ENCODE results near the gene TESK1. TPM values are rescaled to one million over a fixed set of nuclear protein-coding genes. Genes with fewer than 3 reads are reported as not detected.
"Not testable (repeated sequence)": the region's sequence is repeated elsewhere in the genome, so short reads cannot be mapped to it uniquely, and the experiment has no call there.

TESK1 gene
- total RNA-seq, 4 donors from 2014 or later: 23.2 to 44.3 (median 37.6) TPM

DNA sequence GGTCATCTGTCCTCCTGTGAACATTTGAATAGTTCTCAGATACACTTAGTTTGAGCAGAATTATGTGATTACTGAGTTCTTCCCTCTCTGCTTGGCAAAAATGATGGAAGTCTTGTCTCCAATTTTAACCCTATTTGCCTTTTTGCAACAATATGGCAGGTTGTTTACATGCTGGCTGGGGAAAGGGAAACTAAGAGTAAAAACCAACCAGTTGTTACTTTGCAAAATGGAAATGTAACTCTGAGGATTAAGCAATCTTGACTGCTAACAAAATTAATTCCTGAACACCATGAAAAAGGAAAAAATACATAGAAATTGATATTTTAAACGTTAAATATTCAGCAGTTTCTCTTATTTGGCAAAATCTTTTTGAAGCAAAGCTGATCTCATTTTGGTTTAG, 34.6 kb downstream of the TESK1 start:
- H3K27ac ChIP-seq: no peak overlapping the region
- no peaks in the 10 kb centered on the region for H3K36me3 ChIP-seq
- WGBS, 2 donors: 90 to 92% methylated on average over 1 of the region's 1 CpG
- no peaks in the 10 kb centered on the region for H3K9me3 ChIP-seq
- H3K4me1 ChIP-seq: peaks cover 0 to 5% of the 10 kb centered on the region in 2 donors
- H3K27me3 ChIP-seq: no peaks in the 10 kb centered on the region
- intact Hi-C loops (cut with DNase I): loop anchor here (10.0 kb wide), 1 partner anchor 245 kb away; no protein-coding TSS in a partner anchor
- no peak for TF ChIP-seq POLR2A (IDR thresholded peaks at IDR 0.05)
- TF ChIP-seq, protein P1, sequence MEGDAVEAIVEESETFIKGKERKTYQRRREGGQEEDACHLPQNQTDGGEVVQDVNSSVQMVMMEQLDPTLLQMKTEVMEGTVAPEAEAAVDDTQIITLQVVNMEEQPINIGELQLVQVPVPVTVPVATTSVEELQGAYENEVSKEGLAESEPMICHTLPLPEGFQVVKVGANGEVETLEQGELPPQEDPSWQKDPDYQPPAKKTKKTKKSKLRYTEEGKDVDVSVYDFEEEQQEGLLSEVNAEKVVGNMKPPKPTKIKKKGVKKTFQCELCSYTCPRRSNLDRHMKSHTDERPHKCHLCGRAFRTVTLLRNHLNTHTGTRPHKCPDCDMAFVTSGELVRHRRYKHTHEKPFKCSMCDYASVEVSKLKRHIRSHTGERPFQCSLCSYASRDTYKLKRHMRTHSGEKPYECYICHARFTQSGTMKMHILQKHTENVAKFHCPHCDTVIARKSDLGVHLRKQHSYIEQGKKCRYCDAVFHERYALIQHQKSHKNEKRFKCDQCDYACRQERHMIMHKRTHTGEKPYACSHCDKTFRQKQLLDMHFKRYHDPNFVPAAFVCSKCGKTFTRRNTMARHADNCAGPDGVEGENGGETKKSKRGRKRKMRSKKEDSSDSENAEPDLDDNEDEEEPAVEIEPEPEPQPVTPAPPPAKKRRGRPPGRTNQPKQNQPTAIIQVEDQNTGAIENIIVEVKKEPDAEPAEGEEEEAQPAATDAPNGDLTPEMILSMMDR (IDR thresholded peaks at IDR 0.05): no peak
- no peak for DNase-seq
- H3K4me3 ChIP-seq (replicated peaks in 1 of 3): no peak overlapping the region

DNA sequence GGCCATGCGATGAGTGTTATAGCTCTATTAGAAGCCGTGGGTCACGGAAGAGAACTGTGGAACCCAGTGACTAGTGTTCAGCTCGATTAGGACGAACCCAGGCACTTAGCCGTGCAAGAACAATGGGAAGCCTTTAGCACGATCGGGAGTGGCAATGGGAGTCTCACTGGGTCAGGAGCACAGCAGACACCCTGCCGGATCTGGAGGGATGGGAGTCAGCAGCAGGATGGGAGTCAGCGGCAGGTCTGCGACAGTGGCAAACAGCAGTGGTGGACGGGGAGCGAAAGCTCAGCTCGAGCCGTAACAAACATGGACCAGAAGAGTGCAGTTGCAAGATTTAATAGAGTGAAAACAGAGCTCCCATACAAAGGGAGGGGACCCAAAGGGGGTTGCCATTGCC, 35.4 kb downstream of the TESK1 start:
- H3K9me3 ChIP-seq; H3K27ac ChIP-seq; H3K36me3 ChIP-seq; H3K4me1 ChIP-seq; DNase-seq; H3K27me3 ChIP-seq; H3K4me3 ChIP-seq (replicated peaks in 1 of 3): not testable (repeated sequence)
- WGBS, 2 donors: 96 to 97% methylated on average over 15 of the region's 15 CpGs
- intact Hi-C loops (cut with DNase I): loop anchor here (10.0 kb wide), 1 partner anchor 244 kb away; no protein-coding TSS in a partner anchor

DNA sequence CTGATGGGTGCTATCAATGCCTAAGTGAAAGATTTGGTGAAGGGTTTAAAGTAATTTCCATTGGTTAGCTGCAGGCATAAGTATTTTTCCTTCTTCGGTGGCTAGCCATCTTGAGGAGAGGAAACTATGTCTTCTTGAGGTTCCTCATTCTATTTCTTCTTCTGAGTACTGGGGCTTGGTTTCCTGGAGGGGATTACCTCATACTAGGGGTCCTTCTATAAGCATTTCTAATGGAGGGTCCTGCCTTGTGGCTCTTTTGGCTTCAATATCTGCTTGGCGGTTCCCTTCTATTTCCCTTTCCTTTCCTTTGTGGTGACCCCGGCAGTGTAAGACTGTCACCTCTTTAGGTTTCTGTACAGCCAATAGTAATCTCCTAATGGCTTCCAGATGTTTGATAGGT, 36.4 kb downstream of the TESK1 start:
- not testable (repeated sequence) for H3K36me3 ChIP-seq; H3K27ac ChIP-seq; H3K9me3 ChIP-seq; DNase-seq; H3K4me1 ChIP-seq; H3K4me3 ChIP-seq (replicated peaks in 1 of 3); H3K27me3 ChIP-seq
- intact Hi-C loops (cut with DNase I): loop anchor here (10.0 kb wide), 1 partner anchor 243 kb away; no protein-coding TSS in a partner anchor
- 91 to 94% methylated on average over 3 of the region's 3 CpGs for WGBS, 2 donors

DNA sequence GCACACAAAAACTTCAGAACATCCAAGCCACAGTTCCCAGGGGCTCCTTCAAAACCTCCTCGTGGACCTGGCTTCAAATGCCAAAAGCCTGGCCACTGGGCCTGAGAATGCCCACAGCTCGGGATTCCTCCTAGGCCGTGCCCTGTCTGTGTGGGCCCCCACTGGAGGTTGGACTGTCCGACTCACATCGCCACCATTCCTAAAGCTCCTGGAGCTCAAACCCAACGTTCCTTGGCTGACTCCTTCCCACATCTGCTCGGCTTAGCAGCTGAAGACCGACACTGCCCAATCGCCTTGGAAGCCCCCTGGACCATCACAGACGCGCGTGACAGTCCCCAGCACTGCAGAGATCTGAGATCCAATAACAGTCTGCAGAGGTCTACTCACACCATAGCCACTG, 38.0 kb downstream of the TESK1 start:
- no peak for TF ChIP-seq POLR2A (IDR thresholded peaks at IDR 0.05)
- TF ChIP-seq, protein P1 (IDR thresholded peaks at IDR 0.05): no peak
- no peak for DNase-seq
- H3K27me3 ChIP-seq: no peaks in the 10 kb centered on the region
- peaks cover 5 to 13% of the 10 kb centered on the region in 2 donors for H3K4me1 ChIP-seq
- H3K9me3 ChIP-seq: no peaks in the 10 kb centered on the region
- H3K4me3 ChIP-seq (replicated peaks in 1 of 3): no peak overlapping the region
- WGBS, 2 donors: 86 to 89% methylated on average over 8 to 12 of the region's 12 CpGs
- no peak overlapping the region for H3K27ac ChIP-seq
- intact Hi-C loops (cut with DNase I): loop anchor here (10.0 kb wide), 1 partner anchor 242 kb away; no protein-coding TSS in a partner anchor
- no peaks in the 10 kb centered on the region for H3K36me3 ChIP-seq

DNA sequence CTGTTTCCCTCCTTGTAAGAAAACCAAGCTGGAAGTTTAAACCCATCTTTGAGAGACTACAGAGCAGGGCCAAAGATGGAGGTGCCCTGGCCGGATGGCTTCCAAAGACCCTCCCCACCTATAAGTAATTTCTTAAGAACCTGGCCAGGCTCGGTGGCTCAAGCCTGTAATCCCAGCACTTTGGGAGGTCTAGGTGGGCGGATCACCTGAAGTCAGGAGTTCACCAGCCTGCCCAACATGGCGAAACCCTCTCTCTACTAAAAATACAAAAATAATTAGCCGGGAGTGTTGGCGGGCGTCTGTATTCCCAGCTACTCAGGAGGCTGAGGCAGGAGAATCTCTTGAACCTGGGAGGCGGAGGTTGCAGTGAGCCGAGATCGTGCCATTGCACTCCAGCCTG, 40.7 kb downstream of the TESK1 start:
- DNase-seq, H3K27me3 ChIP-seq, H3K9me3 ChIP-seq, H3K36me3 ChIP-seq: not testable (repeated sequence)
- peak overlapping the region; percentile 78 to 92 (median 90) for H3K27ac ChIP-seq
- WGBS, 2 donors: 24 to 31% methylated on average over 9 to 10 of the region's 10 CpGs
- peak overlapping the region; percentile 17 to 54 (median 39) for H3K4me3 ChIP-seq (replicated peaks in 1 of 3)
- peaks cover 5 to 13% of the 10 kb centered on the region in 2 donors for H3K4me1 ChIP-seq
- intact Hi-C loops (cut with DNase I): loop anchor here (5.0 to 10.0 kb wide), 3 partner anchors 38 to 239 kb away; partner anchors contain the start of gene TESK1

DNA sequence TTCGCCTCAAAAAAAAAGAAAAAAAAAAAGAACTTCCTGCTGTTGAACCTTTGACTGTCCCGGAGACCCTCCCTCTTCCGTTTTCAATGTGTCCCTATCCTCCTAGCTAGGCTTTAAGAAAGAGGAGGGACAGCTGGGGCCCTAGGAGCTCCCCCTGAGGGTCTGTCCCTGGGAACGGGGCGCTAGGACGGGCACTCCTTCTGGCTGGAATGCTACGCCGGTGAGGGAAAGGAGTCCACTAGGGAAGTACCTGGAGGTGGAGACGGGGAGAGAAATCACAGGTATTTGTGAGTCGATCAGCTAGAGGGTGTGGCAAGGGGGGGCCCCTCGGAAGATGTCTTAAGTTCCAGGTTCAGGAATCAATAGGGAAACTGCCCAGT, 41.1 kb downstream of the TESK1 start:
- TF ChIP-seq POLR2A (IDR thresholded peaks at IDR 0.05): no peak
- TF ChIP-seq, protein P1 (IDR thresholded peaks at IDR 0.05): no peak
- DNase-seq: peak; percentile 64 to 65
- 0 to 2% methylated on average over 11 of the region's 11 CpGs for whole genome bisulfite sequencing, 2 donors
- Histone ChIP-seq H3K27ac (peak overlapping the region; percentile 78 to 92 (median 90)), H3K27me3 (no peaks in the 10 kb centered on the region), H3K4me1 (peaks cover 5 to 13% of the 10 kb centered on the region in 2 donors), H3K4me3 (replicated peaks in 1 of 3) (peak overlapping the region; percentile 17 to 54 (median 39)), H3K9me3 (no peaks in the 10 kb centered on the region), H3K36me3 (no peaks in the 10 kb centered on the region)
- intact Hi-C loops (cut with DNase I): loop anchor here (5.0 to 10.0 kb wide), 3 partner anchors 39 to 239 kb away; partner anchors contain the start of gene TESK1

Data from thyroid gland (tissue), 4 donors.